SH-SY5Y (cell line): ENCODE results near the gene GJB5.

Experiments used
- GATA2 ChIP-seq: IDR thresholded peaks from 2 replicates; pipeline ENCODE4 v1.6.1; 2011; ENCODE audit warnings: mild to moderate bottlenecking, low read depth, low read length
- GATA3 ChIP-seq: IDR thresholded peaks from 2 replicates; pipeline ENCODE4 v1.6.1; 2011; ENCODE audit warnings: low read depth, mild to moderate bottlenecking, low read length, moderate library complexity

Gene GJB5

DNA sequence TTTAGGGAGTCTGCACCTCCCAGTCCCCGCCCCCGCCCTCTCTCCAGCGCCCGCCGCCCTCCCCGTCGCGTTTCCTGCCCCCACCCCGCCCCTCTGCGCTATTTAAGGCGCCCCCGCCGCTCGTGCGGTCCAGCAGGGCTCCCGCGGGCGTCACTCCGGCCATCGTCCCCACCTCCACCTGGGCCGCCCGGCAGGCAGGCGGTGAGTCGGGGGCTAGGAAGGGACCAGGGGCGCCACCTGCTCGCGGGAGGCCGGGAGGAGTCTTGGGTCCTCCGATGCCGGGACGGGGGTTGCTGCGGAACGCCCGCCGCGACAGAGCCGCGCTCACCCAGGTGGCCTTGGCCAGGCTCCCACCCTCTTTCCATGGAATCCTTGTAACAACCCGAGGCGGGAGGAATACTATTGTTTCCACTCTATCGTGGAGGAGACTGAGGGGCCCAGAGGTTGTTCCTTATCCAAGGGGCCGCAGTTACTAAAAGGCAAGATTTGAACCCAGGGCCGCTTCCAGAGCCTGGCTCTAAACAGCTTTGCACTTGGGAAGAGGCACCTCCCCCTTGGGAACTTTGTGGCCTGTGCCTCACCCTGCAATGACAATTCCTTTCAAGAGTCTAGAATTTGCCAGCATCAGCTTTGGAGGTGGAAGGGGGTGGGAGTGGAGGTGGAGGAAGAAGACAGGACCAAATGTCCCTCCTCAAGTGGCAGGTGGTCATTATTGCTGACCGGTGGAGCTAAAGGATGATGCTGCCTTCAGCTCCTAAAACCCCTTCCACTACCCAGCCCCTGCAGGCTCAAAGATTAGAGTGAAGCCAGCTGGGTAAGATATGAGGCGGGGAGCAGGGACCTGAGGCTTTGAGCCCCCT is 38.3 kb downstream of the GJB5 start, which contains the start of gene GJA4:
Gene GJA4, plus strand, starts transcription at position 132 of the 860 bp plus-strand sequence. CDS start 1,215 bp downstream, outside the sequence.
- TF ChIP-seq GATA2 (no peak), GATA3 (no peak)

DNA sequence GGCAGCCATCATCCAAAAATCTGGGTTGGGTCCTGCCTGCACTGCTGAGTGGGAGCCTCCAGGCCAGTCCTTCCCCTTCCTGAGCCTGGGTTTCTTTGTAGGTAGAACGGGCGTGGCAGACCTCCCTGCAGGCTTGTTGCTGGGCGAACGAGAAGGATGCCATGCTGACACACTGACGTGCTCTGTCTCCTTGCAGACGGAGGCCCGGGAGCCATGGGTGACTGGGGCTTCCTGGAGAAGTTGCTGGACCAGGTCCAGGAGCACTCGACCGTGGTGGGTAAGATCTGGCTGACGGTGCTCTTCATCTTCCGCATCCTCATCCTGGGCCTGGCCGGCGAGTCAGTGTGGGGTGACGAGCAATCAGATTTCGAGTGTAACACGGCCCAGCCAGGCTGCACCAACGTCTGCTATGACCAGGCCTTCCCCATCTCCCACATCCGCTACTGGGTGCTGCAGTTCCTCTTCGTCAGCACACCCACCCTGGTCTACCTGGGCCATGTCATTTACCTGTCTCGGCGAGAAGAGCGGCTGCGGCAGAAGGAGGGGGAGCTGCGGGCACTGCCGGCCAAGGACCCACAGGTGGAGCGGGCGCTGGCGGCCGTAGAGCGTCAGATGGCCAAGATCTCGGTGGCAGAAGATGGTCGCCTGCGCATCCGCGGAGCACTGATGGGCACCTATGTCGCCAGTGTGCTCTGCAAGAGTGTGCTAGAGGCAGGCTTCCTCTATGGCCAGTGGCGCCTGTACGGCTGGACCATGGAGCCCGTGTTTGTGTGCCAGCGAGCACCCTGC is 39.3 kb downstream of the GJB5 start:
- TF ChIP-seq GATA2 (no peak), GATA3 (no peak)

DNA sequence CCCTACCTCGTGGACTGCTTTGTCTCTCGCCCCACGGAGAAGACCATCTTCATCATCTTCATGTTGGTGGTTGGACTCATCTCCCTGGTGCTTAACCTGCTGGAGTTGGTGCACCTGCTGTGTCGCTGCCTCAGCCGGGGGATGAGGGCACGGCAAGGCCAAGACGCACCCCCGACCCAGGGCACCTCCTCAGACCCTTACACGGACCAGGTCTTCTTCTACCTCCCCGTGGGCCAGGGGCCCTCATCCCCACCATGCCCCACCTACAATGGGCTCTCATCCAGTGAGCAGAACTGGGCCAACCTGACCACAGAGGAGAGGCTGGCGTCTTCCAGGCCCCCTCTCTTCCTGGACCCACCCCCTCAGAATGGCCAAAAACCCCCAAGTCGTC is 39.9 kb downstream of the GJB5 start:
- no peak for TF ChIP-seq GATA2
- no peak for TF ChIP-seq GATA3

DNA sequence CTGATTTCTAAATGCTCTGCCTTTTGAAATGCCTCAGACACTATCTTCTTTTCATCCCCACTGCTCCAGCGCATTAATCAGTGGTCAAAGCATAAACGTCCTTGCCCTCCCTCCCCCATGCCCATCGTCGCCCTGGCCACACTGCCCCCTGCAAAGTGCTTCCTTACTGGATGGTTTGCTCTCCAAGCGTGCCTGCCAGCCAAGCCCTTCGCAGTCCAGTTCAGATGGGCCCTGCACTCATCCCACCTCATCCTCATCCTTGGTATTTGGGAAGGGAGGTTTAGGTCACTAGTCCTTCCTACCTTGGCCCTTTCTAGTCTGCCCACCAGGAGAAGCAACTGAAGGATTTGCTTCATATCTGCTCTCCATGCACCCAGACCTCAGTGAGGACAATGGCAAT is 41.1 kb downstream of the GJB5 start:
- TF ChIP-seq GATA2 (no peak), GATA3 (no peak)

DNA sequence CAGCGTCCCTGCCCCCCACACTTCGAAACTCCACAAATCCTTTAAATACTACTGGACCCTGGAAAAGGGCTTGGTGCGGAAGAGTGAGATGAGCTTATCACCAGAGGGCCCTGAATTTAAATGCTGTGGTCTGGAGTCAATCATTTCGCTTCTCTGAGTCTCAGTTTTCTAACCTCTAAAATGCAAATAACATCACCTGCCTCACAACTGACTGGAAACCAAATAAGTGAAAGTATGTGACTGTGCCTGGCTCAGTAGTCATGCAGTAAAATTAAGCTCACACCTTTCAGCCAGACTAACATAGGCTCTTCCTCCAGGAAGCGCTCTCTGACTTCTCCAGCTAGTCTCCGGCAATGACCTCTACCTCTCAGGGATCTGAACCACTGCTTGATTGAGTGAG is 42.1 kb downstream of the GJB5 start:
- TF ChIP-seq GATA2 (no peak), GATA3 (no peak)

DNA sequence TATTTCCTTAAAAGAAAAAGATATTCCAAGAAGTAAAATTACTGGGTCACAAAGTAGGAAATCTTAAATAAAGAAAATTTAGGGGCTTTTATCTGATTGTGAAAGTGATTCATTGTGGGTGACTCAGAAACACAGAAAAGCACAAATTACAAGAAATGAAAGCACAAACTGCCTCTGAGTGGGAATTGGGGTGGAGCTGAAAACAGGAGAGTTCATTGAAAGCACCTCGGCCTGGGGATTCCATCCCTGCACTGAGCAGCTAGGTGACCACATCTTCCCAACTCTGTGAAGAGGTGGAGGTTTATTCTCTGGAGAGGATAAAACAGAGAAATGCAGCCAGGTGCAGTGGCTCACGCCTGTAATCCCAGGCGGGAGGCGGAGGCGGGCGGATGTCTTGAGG is 45.4 kb downstream of the GJB5 start:
- no peak for TF ChIP-seq GATA3

DNA sequence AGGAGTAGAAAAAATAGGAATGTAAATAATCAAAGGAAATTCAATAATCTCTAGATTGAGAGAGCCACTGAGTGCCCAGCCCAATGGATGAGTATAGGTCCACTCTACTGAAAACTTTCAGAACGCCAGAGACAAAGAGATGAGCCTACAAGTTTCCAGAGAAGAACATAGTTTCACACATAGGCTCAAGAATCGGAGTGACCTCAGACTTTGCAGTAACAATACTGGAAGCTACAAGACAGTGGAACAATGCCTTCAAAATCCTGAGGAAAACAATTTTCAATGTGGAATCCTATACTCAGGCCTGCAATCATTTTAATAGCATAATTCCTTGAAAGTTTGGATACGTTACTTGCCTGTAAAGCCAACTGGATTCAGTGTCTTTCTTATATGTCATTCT is 48.9 kb downstream of the GJB5 start:
- TF ChIP-seq GATA2 (no peak), GATA3 (no peak)

DNA sequence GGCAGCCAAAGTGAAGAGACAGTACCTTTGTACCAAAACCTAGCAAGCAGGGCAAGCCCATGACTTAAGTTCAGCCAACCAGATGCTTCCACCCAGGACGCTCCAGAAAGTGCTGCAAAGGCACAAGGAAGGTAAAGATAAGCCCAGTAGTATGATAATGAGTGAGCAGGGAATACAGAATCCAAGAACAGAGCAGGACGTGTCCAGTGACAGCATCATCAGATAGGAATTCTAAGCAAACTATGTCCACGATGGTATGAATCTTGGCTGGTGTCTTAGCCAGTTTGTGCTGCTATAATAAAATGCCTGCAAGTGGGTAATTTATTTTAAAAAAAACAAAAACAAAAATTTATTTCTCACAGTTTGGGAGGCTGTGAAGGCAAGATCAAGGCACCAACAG is 51.5 kb downstream of the GJB5 start:
- no peak for TF ChIP-seq GATA2
- no peak for TF ChIP-seq GATA3
